ENCODE measurements around the gene E2F4. TPM values are rescaled to one million over a fixed set of nuclear protein-coding genes. Genes with fewer than 3 reads are reported as not detected.

The E2F4 gene
- total RNA-seq, 3 donors from 2014 or later, result 70.5 to 77.4 (median 72.9) TPM

GRCh38 chr16:67150833-67151396 lies 41.0 kb upstream of the E2F4 start, which contains the start of gene B3GNT9:
Gene B3GNT9 (minus strand): TSS chr16:67150998. CDS start chr16:67150485, 513 bp downstream.
- Histone ChIP-seq H3K4me1 (ENCODE audit: low read depth) (peaks cover 20% of the 10 kb centered on the region), H3K4me3 (peak within 1 kb of the TSS; percentile 24), H3K9me3 (no peaks in the 10 kb centered on the region), H3K36me3 (ENCODE audit: low read depth) (peaks cover 11% of the 10 kb centered on the region)
- no peak for TF ChIP-seq CTCF (IDR thresholded peaks at IDR 0.05)
- DNase-seq (peak; percentile 64 to 83 (median 74)), ATAC-seq (peak; percentile 58)
- intact Hi-C loops (cut with DNase I, micrococcal nuclease), result loop anchor here in 1 of 2 donors (10.0 kb wide), 1 partner anchor 196 kb away; no protein-coding TSS in a partner anchor

GRCh38 chr16:67151431-67152097 lies 40.4 kb upstream of the E2F4 start:
- Histone ChIP-seq H3K36me3 (ENCODE audit: low read depth) (peaks cover 4% of the 10 kb centered on the region), H3K4me3 (no peak overlapping the region), H3K9me3 (no peaks in the 10 kb centered on the region), H3K4me1 (ENCODE audit: low read depth) (peaks cover 25% of the 10 kb centered on the region)
- no peak for ATAC-seq
- intact Hi-C loops (cut with DNase I, micrococcal nuclease), result loop anchor here in 1 of 2 donors (10.0 kb wide), 1 partner anchor 197 kb away; no protein-coding TSS in a partner anchor
- no peak for TF ChIP-seq CTCF (IDR thresholded peaks at IDR 0.05)
- no peak for DNase-seq

- Histone ChIP-seq H3K4me1 (ENCODE audit: low read depth) (peaks cover 35% of the 10 kb centered on the region), H3K36me3 (ENCODE audit: low read depth) (no peaks in the 10 kb centered on the region), H3K9me3 (no peaks in the 10 kb centered on the region), H3K4me3 (no peak overlapping the region)
- DNase-seq (peak in 2 of 3 donors; percentile 21 to 58), ATAC-seq (no peak)
- no peak for TF ChIP-seq CTCF (IDR thresholded peaks at IDR 0.05)
- intact Hi-C loops (cut with DNase I, micrococcal nuclease), result loop anchor here in 1 of 2 donors (10.0 kb wide), 1 partner anchor 200 kb away; no protein-coding TSS in a partner anchor
These were observed 37.2 kb upstream of the E2F4 start for GRCh38 chr16:67154578-67155294.

GRCh38 chr16:67155295-67156142 lies 36.4 kb upstream of the E2F4 start:
- Histone ChIP-seq H3K4me3 (no peak overlapping the region), H3K9me3 (no peaks in the 10 kb centered on the region), H3K4me1 (ENCODE audit: low read depth) (peaks cover 28% of the 10 kb centered on the region), H3K36me3 (ENCODE audit: low read depth) (no peaks in the 10 kb centered on the region)
- DNase-seq, result peak; percentile 79 to 86 (median 81)
- intact Hi-C loops (cut with DNase I, micrococcal nuclease), result loop anchor here in 1 of 2 donors (10.0 kb wide), 1 partner anchor 201 kb away; no protein-coding TSS in a partner anchor
- peak; percentile 98 for TF ChIP-seq CTCF (IDR thresholded peaks at IDR 0.05)
- ATAC-seq, result peak; percentile 66
